A673 (cell line): ENCODE data around the gene SMIM1. TPM values are rescaled to one million over a fixed set of nuclear protein-coding genes. Genes with fewer than 3 reads are reported as not detected.

ENCODE experiments used
- BruUV-seq: library from RNA; stranded (reverse); fragments of 400-500 nt; replicated peaks from 2 replicates; lab custom pipeline; 2021; lab: Mats Ljungman, UMichigan
- CTCF ChIA-PET: fragments of 300-600 bp; sonication (Branson Sonifier 250); formaldehyde crosslinking; loops from one replicate; lab custom pipeline; 2022; ENCODE audit warnings: antibody characterized with exemption; lab: Charles Lee
- POLR2A ChIA-PET: fragments of 300-600 bp; sonication (Branson Sonifier 250); formaldehyde crosslinking; loops from one replicate; lab custom pipeline; 2022; ENCODE audit warnings: antibody characterized with exemption; ENCODE audit not compliant: low non-redundant PET; lab: Charles Lee
- DNase-seq: peaks from one replicate; pipeline ENCODE4 v3.0.0-alpha.2; 2015; ENCODE audit warnings: low spot score
- H3K27ac ChIP-seq: fragments of 200-600 bp; sonication (generic); 2 replicates; pipeline ENCODE4 v1.5.1; 2016; ENCODE audit warnings: mixed run types, low read depth, mild to moderate bottlenecking, mixed read lengths, antibody characterized with exemption, low read length; ENCODE audit not compliant: poor library complexity, severe bottlenecking
- H3K27me3 ChIP-seq: fragments of 200-600 bp; sonication (generic); replicated peaks from 2 replicates; pipeline ENCODE4 v1.6.1; 2017; ENCODE audit warnings: mixed run types, low read depth, mild to moderate bottlenecking, mixed read lengths, antibody characterized with exemption, low read length; ENCODE audit not compliant: insufficient read depth, poor library complexity
- H3K36me3 ChIP-seq: fragments of 200-600 bp; sonication (generic); 2 replicates; pipeline ENCODE4 v1.6.1; 2016; ENCODE audit warnings: mixed run types, mild to moderate bottlenecking, mixed read lengths, antibody characterized with exemption, low read length; ENCODE audit not compliant: insufficient read depth, poor library complexity, severe bottlenecking
- H3K4me1 ChIP-seq: fragments of 200-600 bp; sonication (generic); 2 replicates; pipeline ENCODE4 v1.6.1; 2017; ENCODE audit warnings: mixed run types, mild to moderate bottlenecking, mixed read lengths, antibody characterized with exemption, low read length; ENCODE audit not compliant: insufficient read depth, poor library complexity, severe bottlenecking
- H3K4me3 ChIP-seq: fragments of 200-600 bp; sonication (generic); 2 replicates; pipeline ENCODE4 v1.5.1; 2016; ENCODE audit warnings: low read depth, mixed run types, mild to moderate bottlenecking, mixed read lengths, low read length; ENCODE audit not compliant: poor library complexity, severe bottlenecking
- H3K9me3 ChIP-seq: fragments of 200-600 bp; sonication (generic); 2 replicates; pipeline ENCODE4 v1.6.1; 2016; ENCODE audit warnings: mixed run types, low read depth, mild to moderate bottlenecking, mixed read lengths, antibody characterized with exemption, low read length; ENCODE audit not compliant: poor library complexity, severe bottlenecking
- EZH2 ChIP-seq: fragments of 200-600 bp; sonication (generic); IDR thresholded peaks from 2 replicates; pipeline ENCODE4 v1.6.1; 2017; ENCODE audit warnings: borderline replicate concordance, low read depth, mild to moderate bottlenecking, mixed read lengths, antibody characterized with exemption, low read length; ENCODE audit not compliant: poor library complexity, severe bottlenecking
- intact Hi-C: fragments of 100-400 bp; cut with micrococcal nuclease; formaldehyde crosslinking; loops from one replicate; pipeline ENCODE4 v1.10.0; 2022; ENCODE audit not compliant: unreplicated experiment
- total RNA-seq: library from RNA; stranded (reverse); gene quantifications from 2 replicates; pipeline ENCODE4 v1.2.3, GENCODE V29; 2021
- TF ChIP-seq, protein P1 (sequence below): fragments of 300-800, 200-600 bp; sonication (generic); conservative IDR thresholded peaks from 2 replicates; pipeline ENCODE4 v1.5.1; 2017; ENCODE audit warnings: low read depth, mild to moderate bottlenecking, antibody characterized with exemption, low read length, moderate library complexity, mixed read lengths

Gene SMIM1
- total RNA-seq, 1 experiment from 2014 or later: 1.5 TPM

DNA sequence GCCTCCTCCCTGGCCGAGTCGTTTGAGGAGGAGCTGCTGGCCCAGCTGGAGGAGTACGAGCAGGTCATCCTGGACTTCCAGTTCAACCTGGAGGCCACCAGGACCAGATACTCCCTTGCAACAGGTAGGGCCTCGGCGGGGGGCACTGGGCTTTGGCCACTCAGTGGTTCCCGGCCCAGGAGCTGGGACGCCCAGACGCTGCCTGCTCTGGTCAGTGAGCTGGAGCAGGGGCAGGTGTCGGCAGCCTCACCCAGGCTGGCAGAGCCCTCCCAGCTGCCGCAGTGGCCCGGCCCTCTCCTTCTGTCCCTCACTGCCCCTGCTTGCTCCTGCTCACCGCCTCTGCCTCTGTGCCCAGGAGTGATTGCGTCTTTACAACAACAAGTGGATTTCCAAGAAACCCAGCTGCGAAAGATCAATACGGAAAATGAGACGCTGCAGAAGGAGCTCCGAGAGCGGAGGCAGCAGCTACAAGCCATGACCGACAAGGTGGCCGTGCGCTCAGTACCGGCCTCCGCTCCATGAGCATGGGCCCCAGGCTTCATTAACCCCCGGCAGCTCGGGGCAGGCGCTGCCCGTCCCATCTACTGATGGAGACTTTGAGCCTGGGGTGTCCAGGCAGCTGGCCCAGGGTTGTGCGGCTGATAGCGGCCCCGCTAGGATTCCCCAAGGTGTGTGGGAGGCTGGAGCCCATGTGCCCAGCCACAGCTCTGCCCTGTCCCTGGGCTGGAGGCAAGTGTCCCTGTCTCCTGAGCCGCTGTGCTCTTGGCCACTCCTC, 9.0 kb upstream of the SMIM1 start:
- ChIA-PET POLR2A (no interaction called here), CTCF (no interaction called here)
- Histone ChIP-seq H3K27me3 (peaks cover 7% of the 10 kb centered on the region), H3K4me3 (no peak overlapping the region), H3K4me1 (no peaks in the 10 kb centered on the region), H3K9me3 (peaks cover 7% of the 10 kb centered on the region), H3K27ac (no peak overlapping the region), H3K36me3 (no peaks in the 10 kb centered on the region)
- no TSS peak for BruUV-seq
- intact Hi-C loops: no loop called here
- TF ChIP-seq EZH2: no peak
- TF ChIP-seq, protein P1, sequence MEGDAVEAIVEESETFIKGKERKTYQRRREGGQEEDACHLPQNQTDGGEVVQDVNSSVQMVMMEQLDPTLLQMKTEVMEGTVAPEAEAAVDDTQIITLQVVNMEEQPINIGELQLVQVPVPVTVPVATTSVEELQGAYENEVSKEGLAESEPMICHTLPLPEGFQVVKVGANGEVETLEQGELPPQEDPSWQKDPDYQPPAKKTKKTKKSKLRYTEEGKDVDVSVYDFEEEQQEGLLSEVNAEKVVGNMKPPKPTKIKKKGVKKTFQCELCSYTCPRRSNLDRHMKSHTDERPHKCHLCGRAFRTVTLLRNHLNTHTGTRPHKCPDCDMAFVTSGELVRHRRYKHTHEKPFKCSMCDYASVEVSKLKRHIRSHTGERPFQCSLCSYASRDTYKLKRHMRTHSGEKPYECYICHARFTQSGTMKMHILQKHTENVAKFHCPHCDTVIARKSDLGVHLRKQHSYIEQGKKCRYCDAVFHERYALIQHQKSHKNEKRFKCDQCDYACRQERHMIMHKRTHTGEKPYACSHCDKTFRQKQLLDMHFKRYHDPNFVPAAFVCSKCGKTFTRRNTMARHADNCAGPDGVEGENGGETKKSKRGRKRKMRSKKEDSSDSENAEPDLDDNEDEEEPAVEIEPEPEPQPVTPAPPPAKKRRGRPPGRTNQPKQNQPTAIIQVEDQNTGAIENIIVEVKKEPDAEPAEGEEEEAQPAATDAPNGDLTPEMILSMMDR: no peak
- DNase-seq: no peak

DNA sequence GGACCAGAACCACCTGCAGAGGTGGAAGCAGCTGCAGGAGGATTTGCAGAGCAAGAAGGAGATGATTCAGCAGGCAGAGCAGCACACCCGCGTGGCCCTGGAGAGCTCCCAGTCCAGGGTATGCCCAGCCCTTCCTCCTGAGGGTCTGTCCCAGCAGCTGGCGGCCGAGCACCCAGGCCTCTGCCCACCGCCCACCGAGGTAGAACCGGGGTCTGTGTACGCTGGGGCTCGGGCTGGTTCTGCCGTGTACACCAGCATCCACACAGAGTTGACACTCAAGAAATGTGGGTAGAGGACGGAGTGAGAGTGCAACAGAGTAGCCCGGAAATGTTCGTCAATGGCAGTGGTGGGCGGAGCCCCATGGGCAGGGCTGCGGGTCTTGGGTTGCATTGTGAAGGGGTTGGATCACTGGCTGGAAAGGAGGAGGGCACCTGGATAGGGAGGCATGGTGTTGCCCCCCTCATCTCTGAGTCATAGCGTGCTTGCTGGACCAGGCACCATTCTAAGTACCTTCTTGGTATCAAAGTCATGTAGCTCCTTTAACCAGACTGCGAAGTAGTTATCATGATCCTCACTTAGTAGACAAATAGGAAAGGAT, 5.1 kb upstream of the SMIM1 start:
- H3K9me3 ChIP-seq: no peaks in the 10 kb centered on the region
- H3K27me3 ChIP-seq: no peaks in the 10 kb centered on the region
- H3K27ac ChIP-seq: no peak overlapping the region
- BruUV-seq: no TSS peak
- intact Hi-C loops: no loop called here
- peaks cover 9% of the 10 kb centered on the region for H3K4me1 ChIP-seq
- no peaks in the 10 kb centered on the region for H3K36me3 ChIP-seq
- POLR2A ChIA-PET: no interaction called here
- TF ChIP-seq EZH2: no peak
- TF ChIP-seq, protein P1: no peak
- H3K4me3 ChIP-seq: no peak overlapping the region
- DNase-seq: no peak
- CTCF ChIA-PET: no interaction called here

DNA sequence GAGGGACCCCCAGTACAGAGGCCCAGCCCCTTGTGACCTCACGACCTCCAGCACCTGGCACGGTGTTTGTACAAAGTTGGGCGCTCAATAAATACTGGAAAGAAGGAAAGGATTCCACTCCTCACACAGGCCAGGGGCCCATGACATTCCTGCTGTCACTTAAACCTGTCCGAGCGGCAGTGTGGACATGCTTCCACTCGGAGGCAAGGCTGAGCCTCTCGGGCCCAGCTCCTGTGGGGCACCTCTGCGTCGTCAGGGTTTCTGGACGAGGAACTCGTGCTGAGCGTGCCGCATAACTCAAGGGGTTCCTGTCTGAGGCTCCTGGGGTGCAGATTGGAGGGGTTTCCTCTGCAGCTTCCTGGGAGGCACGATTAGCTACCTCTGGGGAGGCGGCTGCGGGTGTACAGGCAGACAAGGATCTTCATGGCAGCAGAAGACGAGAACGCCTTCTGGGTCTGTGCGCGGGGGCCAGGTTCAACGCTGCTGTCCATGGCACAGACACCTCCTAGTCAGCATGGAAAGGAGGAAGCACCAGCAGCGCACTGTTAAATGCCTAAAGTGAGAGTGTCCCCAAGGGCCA, 3.6 kb upstream of the SMIM1 start:
- H3K27me3 ChIP-seq: no peaks in the 10 kb centered on the region
- CTCF ChIA-PET: no interaction called here
- intact Hi-C loops: no loop called here
- H3K9me3 ChIP-seq: no peaks in the 10 kb centered on the region
- H3K4me1 ChIP-seq: peaks cover 9% of the 10 kb centered on the region
- no peak for TF ChIP-seq EZH2
- TF ChIP-seq, protein P1: no peak
- H3K27ac ChIP-seq: no peak overlapping the region
- POLR2A ChIA-PET: no interaction called here
- no peak overlapping the region for H3K4me3 ChIP-seq
- BruUV-seq: no TSS peak
- no peaks in the 10 kb centered on the region for H3K36me3 ChIP-seq
- no peak for DNase-seq
